Stimulated activated CD4-positive, alpha-beta T cell treated with anti-CD3 and anti-CD28 coated beads, TNF-alpha, amount 100 ng/mL, for 48 hours (primary cell): ENCODE results near the gene DENND4C.
A peak's percentile ranks its signal among the peaks of the same experiment; 100 is the strongest.
"Not testable (repeated sequence)": the region's sequence is repeated elsewhere in the genome, so short reads cannot be mapped to it uniquely, and the experiment has no call there.

Experiments used
- DNase-seq, 3 donors: peaks; one replicate each; pipeline ENCODE4 v3.0.0-alpha.2; 2020; ENCODE audit warnings: low read depth in 3 of 3

DENND4C gene

DNA sequence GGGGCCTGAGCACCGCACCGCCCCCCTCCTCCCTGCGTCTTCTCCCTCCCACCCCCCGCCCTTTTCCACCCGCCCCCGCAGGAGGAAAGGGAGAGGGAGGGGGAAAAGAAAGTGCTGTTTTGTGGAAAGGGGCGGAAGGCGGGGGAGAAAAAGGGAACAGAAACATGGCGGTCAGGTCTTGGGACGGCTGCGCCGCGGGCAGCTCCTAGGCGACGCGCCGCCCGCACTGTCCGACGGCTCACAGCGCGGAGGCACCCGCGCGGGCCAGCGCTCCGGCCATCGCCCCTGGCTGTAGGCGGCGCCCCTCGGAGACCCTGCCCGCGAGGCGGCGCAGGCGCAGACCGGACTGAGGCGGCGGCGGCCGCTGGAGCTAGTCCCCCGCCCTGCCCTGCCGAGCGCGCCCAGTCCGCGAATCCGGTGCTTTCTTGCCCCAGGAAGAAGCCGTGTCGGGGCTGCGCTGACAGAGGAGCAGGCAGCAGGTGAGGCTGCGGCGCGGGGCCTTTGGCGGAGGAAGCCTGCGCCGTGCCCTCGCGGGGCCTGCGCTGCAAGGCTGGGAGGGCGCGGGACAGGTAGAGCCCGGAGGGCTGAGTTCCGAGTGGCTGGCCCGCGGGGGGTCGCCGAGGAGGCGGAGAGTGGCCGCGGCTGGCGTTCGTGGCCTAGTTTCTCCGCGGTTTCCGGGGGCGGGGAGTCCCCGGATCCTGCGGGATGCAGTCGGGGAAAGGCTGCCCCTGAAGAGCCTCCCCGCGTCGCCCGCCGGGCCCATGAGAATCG, at the start of gene DENND4C:
DENND4C (plus strand) TSS at position 339 of the 771 bp plus-strand sequence. CDS start 45,482 bp downstream, outside the sequence.
- DNase-seq = peak; percentile 52 to 58 (median 55)

DNA sequence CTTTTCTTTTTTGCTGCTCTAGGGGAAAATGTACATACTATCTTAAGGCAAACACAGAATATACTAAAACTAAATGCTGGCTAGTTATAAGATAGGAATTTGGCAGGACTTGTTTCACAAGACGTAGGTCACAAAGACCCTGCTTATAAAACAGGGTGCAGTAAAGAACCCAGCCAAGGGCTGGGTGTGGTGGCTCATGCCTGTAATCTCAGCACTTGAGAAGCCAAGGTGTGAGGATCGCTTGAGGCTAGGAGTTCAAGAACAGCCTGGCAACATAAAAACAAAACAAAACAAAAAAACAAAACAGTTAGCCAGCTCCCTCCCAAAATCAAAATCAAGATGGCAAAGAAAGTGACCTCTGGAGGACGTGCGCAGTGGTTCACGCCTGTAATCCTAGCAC, 49.5 kb upstream of the DENND4C start:
- DNase-seq = no peak

DNA sequence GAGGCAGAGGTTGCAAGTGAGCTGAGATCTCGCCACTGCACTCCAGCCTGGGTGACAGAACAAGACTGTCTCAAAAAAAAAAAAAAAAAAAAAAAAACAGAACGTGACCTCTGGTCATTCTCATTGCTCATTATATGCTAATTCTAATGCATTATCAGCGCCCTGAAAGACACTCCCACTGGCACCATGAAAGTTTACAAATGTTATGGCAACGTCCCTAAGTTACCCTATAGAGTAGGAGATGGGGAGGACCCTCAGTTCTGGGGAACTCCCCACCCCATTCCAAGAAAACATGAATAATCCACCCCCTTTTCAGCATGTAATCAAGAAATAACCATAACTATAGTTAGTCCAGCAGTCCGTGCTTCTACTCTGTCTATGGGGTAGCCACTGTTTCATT, 48.9 kb upstream of the DENND4C start:
- DNase-seq = no peak

- DNase-seq = peak; percentile 51 to 75 (median 66)
Observed at GRCh38 chr9:19184144-19184917, 46.2 kb upstream of the DENND4C start.

DNA sequence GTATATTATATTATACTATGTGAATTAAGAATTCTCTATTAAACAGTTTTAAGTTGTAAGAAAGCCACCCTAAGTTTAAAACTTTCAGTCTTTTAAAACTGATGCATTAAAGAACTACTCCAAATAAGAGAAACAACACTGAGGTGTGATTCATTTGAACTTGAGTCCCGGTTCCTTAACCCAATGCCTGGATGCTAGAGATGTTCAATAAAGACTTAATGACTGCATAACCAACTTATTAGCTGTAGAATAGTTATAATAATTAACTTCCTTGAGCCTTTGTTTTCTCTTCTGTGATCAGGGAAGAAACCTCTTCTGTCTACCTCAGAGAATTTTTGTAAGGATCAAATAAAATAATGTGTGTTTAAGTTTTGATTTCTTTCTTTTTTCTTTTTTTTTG, 45.3 kb upstream of the DENND4C start:
- no peak for DNase-seq

GRCh38 chr9:19186232-19186631, 44.3 kb upstream of the DENND4C start:
- no peak for DNase-seq

DNA sequence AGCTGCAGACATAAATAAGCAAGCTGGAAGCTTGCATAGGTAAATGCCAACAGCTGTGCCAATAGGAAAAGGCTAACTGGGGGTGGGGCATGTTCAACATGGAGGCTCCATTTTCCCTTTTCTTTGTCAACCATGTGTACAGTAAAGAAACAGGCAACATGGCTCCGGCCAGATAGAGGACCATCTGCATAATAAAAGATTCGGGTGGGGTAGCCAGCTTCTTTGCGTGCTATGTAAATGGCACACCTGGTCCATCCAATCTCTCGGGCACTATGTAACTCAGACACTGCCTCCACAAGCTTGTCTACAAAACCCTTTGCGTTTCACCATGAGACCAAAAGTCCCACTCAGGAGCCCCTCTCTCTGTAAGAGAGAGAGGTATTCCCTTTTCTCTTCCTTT, 41.7 kb upstream of the DENND4C start:
- no peak for DNase-seq

GRCh38 chr9:19192202-19193028, 38.1 kb upstream of the DENND4C start:
- no peak for DNase-seq

DNA sequence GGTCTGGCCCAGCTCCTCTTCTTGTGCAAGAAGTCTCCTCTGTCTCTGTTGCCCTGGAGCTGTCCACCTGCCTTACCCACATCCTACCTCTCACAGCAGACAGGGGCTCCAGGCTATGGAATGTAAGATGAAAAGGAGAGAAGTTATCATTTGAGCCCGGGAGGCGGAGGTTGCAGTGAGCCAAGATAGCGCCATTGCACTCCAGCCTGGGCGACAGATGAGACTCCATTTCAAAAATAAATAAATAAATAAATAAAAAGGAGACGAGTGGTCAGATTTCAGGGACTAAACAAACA, 37.5 kb upstream of the DENND4C start:
- no peak for DNase-seq

GRCh38 chr9:19193358-19193973, 37.0 kb upstream of the DENND4C start:
- not testable (repeated sequence) for DNase-seq

DNA sequence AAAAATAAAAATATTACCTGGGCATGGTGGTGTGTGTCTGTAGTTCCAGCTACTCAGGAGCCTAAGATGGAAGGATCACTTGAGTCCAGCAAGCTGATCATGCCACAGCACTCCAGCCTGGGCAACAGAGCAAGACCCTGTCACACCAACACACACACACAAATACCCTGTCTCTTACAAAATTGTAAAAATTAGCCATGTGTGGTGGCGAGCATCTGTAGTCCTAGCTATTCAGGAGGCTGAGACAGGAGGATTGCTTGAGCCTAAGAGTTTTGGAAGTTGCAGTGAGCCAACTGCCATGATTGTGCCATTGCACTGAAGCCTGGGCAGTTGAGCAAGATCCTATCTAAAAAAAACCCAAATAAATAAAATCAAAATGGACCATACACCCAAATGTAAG, 32.1 kb upstream of the DENND4C start:
- no peak for DNase-seq

DNA sequence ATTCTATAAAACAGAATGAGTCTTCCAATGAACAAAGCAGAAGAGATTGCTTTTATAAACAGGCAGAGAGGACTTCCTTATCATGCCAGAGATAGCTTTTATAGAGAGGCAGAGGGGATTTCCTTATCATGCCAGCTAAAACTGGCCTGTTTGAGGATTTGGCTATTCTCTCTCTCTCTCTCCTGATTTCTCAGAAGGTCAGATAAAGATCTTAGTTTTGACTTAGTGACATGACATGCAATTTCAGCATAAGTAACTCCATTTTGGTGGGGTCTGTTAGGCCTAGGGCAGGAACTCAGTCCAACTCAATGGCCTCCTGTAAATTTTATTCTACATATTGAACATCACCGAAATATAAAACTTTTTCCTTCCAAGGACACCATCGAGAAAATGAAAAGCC, 31.5 kb upstream of the DENND4C start:
- DNase-seq = no peak

DNA sequence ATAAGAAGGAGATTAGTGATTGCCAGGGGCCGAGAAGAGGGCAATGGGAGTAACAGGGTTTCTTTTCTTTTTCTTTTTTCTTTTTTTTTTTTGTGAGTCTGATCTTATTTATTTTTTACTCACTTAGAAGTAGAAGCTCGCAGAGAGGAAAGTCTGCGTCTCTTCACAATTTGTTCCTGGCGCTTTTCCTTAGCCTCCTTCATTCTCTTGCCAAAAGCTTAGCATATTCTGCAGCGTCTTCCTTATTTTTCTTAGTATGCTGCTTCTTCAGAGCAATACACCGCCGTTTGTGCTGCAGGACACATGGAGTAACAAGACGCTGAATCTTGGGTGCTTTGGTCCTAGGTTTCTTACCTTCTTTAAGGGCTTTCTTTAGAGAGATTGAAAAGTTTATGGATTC, 30.3 kb upstream of the DENND4C start:
- DNase-seq = no peak

- DNase-seq = no peak
Observed at GRCh38 chr9:19201899-19202891, 28.3 kb upstream of the DENND4C start.

DNA sequence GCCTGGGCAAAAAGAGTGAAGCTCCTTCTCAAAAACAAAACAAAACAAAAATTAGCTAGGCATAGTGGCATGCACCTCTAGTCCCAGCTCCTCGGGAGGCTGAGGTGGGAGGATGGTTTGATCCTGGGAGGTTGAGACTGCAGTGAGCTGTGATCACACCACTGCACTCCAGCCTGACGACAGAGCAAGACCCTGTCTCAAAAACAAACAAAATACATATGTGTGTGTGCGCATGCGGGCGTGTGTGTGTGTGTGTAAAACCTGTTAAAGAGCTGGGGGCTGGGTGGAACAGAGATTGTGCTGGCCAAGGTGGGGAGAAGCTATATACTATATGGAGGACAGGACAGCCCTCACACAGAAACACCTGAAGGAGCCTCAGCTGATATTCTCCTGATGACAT, 27.4 kb upstream of the DENND4C start:
- no peak for DNase-seq

GRCh38 chr9:19208653-19209052, 21.8 kb upstream of the DENND4C start:
- DNase-seq = no peak

- no peak for DNase-seq
Observed at GRCh38 chr9:19209188-19209587, 21.3 kb upstream of the DENND4C start.

- DNase-seq = no peak
Observed at GRCh38 chr9:19213823-19214222, 16.7 kb upstream of the DENND4C start.

DNA sequence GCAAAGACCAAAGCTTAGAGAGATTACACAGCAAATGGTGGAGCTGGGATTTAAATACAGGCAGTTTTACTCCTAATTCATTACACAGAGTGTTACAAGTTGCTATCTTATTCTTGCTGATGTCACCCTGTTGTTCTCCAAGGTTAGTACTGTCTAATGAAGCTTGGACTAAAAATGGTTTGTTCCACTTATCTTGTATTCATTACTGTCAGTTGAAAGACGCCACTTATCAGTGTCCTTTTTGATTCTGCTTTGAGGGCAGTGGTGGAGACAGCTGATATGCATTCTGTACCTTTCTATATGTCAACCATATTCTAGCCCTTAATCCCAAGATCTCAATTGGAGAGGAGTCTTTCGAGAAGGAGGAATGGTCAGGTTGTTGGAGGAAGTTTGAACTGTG, 14.0 kb upstream of the DENND4C start:
- no peak for DNase-seq

DNA sequence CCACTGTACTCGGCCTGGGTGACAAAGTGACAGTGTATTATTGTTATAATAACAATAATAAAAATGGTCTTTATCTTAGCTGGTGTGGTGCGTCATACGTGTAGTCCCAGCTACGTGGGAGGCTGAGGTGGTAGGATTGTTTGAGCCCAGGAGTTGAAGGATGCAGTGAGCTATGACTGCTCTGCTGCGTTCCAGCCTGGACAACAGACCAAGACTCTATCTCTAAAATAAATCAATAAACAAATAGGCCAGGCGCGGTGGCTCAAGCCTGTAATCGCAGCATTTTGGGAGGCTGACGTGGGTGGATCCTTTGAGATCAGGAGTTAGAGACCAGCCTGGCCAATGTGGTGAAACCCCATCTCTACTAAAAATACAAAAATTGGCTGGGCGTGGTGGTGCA, 9.2 kb upstream of the DENND4C start:
- DNase-seq = no peak

- DNase-seq = no peak
Observed at GRCh38 chr9:19223724-19224123, 6.8 kb upstream of the DENND4C start.
